ENCODE results near the gene RFTN1. TPM values are rescaled to one million over a fixed set of nuclear protein-coding genes. Genes with fewer than 3 reads are reported as not detected.

RFTN1 gene
- total RNA-seq, 1 donor from 2014 or later: 34.7 TPM

DNA sequence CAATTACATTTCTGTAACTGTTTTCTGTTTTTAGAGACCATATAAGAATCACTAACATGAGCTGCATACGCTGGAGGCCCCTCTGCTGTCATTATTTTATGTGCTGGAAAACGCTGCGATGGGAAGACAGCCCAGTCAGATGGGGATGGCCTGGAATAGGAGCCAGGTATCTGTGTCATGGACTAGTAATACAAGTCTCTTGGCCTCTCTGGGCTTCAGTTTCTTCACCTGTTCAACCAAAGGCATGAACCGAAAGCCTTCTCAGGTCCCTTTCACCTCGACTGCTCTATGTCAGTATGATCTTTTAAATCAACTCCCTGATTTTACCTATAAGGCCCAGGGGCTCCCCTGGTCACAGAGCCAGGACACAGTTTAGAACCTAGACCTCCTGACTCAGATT, 14.6 kb upstream of the RFTN1 start:
- TF ChIP-seq, protein P1, sequence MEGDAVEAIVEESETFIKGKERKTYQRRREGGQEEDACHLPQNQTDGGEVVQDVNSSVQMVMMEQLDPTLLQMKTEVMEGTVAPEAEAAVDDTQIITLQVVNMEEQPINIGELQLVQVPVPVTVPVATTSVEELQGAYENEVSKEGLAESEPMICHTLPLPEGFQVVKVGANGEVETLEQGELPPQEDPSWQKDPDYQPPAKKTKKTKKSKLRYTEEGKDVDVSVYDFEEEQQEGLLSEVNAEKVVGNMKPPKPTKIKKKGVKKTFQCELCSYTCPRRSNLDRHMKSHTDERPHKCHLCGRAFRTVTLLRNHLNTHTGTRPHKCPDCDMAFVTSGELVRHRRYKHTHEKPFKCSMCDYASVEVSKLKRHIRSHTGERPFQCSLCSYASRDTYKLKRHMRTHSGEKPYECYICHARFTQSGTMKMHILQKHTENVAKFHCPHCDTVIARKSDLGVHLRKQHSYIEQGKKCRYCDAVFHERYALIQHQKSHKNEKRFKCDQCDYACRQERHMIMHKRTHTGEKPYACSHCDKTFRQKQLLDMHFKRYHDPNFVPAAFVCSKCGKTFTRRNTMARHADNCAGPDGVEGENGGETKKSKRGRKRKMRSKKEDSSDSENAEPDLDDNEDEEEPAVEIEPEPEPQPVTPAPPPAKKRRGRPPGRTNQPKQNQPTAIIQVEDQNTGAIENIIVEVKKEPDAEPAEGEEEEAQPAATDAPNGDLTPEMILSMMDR (conservative IDR thresholded peaks at IDR 0.05; ENCODE audit: low read depth, low read length): no peak
- no peak for DNase-seq (ENCODE audit: low read depth)
- no peak overlapping the region for H3K4me3 ChIP-seq (ENCODE audit: low read depth, low read length)

DNA sequence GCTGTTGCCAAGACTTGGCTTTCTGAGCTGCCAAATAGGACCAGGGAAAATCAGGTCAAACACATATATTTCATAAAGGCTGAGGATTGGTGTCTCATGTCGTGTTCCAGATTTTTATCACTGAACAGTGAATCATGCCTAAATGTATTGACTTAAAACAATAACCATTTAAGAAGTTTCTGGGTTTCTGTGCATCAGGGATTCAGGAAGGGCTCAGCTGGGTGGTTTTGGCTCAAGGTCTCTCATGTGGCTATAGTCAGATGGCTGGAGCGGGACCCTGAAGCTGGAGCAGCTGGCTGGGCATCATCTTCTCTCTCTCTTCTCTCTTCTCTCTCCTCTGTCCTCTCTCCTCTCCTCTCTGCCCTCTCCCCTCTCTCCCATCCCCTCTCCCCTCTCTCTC, 10.7 kb upstream of the RFTN1 start:
- DNase-seq (ENCODE audit: low read depth): no peak
- TF ChIP-seq, protein P1 (conservative IDR thresholded peaks at IDR 0.05; ENCODE audit: low read depth, low read length): no peak
- H3K4me3 ChIP-seq (ENCODE audit: low read depth, low read length): no peak overlapping the region

DNA sequence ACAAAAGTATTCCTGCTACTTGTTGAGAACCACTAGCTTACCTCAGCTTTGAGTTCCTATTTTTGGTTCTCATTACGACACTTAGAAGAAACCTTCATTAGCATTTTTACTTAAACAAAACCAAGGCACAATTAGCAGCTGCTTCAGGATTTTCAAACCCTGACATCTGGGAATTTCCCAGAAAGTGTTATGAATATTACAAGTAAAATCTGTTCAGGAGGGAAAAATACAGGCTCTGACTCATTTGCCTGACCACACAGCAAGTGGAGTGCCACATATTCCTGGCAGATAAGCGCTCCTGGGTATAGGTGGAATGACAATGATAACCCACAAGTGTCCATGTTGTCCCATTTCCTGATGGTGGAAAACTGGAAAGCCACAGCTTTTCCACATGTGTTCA, 10.3 kb upstream of the RFTN1 start:
- TF ChIP-seq, protein P1 (conservative IDR thresholded peaks at IDR 0.05; ENCODE audit: low read depth, low read length): no peak
- H3K4me3 ChIP-seq (ENCODE audit: low read depth, low read length): no peak overlapping the region
- DNase-seq (ENCODE audit: low read depth): no peak

DNA sequence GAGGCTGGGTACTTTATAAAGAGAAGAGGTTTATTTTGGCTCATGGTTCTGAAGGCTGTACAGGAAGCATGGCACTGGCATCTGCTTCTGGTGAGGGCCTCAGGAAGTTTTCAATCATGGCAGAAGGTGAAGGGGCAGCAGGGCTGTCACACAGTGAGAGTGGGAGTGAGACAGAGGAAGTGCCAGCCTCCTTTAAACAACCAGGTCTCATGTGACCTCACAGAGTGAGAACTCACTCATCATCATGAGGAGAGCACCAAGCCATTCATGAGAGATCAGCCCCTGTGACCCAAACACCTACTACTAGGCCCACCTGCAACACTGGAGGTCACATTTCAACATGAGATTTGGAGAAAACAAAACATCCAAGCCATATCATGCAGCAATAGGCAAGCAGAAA, 9.3 kb upstream of the RFTN1 start:
- no peak for DNase-seq (ENCODE audit: low read depth)
- H3K4me3 ChIP-seq (ENCODE audit: low read depth, low read length): no peak overlapping the region
- TF ChIP-seq, protein P1 (conservative IDR thresholded peaks at IDR 0.05; ENCODE audit: low read depth, low read length): no peak

DNA sequence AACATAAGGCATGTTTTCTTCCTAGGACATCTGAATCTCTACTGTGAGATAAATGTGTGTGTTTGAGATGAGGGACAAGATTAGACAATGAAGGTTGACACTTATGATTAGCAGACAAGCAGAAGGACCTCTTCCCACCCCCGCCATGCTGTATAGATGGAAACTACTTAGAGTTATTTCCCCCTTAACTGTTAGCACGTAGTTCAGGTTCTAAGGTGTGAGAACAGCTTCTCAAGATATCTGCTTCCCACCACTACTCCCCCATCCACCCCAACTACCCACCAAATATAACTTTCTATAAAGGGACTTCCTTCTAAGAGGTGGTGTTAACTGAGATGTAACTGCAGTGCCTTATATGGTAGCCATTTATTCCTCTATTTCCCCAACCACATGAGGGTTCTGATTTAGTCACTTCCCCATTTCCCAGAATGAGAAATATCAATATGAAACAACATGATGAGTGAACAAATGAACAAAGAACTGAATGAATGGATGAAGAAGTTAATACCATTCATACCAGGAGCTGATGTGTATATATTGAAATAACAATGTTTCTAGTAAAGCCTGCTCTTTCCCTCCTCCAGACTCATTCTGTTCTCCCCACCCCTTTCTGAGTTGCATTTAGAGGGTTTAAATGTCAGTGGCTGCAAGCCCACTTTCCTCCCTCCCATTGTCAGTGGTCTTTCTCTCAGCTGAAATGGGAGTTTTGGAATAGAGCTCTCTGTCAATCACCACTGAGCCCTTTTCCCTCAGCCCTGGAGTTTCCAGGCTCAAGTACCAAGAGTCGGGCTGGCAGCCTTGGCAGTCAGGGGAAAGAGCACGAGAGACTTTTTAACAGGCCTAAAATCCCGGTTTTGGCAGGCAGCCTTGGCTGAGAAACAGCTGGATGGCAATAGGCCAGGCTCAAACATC, 7.7 kb upstream of the RFTN1 start:
- TF ChIP-seq, protein P1 (conservative IDR thresholded peaks at IDR 0.05; ENCODE audit: low read depth, low read length): no peak
- H3K4me3 ChIP-seq (ENCODE audit: low read depth, low read length): no peak overlapping the region
- no peak for DNase-seq (ENCODE audit: low read depth)

DNA sequence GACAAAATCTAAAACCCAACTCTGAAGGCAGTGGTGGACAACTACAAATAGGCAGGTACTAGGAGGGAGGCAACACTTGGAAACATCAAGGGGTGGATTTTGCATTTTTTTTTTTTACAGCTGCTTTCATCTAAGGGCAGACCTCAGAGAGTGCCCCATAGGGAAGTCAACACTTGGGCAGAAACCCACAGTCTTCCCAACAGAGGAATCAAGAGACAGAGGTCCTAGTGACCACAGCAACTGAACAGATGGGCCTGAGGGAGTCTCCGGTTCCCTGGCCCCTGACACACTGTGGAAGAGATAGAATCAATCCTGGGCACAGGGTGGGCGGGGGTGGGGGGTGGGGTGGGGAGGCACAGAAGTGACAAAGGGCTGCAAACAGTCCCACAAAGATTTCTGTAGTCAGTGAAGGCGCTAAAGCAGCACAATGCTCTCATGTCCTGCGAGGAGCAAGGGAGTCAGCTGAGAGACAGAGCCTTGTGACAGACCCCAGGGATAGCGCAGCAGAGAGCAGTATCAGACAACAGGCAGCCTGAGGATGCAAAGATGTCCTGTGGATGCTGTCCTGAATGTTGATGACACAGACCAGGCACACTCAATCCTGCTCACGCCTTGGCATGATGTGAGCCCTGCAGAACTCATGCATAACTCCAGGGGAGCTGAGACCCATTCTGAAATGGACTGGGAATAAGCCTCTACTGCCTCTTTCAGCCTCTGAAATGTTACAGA, 6.9 kb upstream of the RFTN1 start:
- no peak for DNase-seq (ENCODE audit: low read depth)
- TF ChIP-seq, protein P1 (conservative IDR thresholded peaks at IDR 0.05; ENCODE audit: low read depth, low read length): no peak
- H3K4me3 ChIP-seq (ENCODE audit: low read depth, low read length): no peak overlapping the region

All from epithelial cell of proximal tubule (primary cell).